HEK293T (cell line): ENCODE measurements around the gene AOC1.

Source experiments
- CTCF ChIA-PET: fragments of 350-600 bp; formaldehyde crosslinking; extraction: SDS; loops from one replicate; lab custom pipeline; 2021; ENCODE audit warnings: antibody characterized with exemption, inconsistent platforms; lab: Yijun Ruan, JAX
- POLR2A ChIA-PET: fragments of 350-600 bp; formaldehyde crosslinking; extraction: SDS; loops from one replicate; lab custom pipeline; 2020; ENCODE audit warnings: antibody characterized with exemption, inconsistent platforms; lab: Yijun Ruan, JAX
- DNase-seq: peaks from one replicate; pipeline ENCODE4 v3.0.0; 2012; ENCODE audit warnings: mixed read lengths; ENCODE audit errors: extremely low spot score
- ARNT ChIP-seq: fragments of 450-650 bp; IDR thresholded peaks from 2 replicates; pipeline ENCODE4 v1.6.1; 2017; ENCODE audit warnings: mild to moderate bottlenecking
- BHLHE40 ChIP-seq: fragments of 450-650 bp; IDR thresholded peaks from 2 replicates; pipeline ENCODE4 v1.6.1; 2016; ENCODE audit warnings: mild to moderate bottlenecking, moderate library complexity, borderline replicate concordance
- CTBP1 ChIP-seq: fragments of 450-650 bp; IDR thresholded peaks from 2 replicates; pipeline ENCODE4 v1.6.1; 2016; ENCODE audit warnings: borderline replicate concordance
- ELF4 ChIP-seq: fragments of 450-650 bp; IDR thresholded peaks from 2 replicates; pipeline ENCODE4 v1.6.1; 2017; ENCODE audit warnings: antibody characterized with exemption
- FOXA1 ChIP-seq: fragments of 450-650 bp; IDR thresholded peaks from 2 replicates; pipeline ENCODE4 v1.6.1; 2016; ENCODE audit warnings: mild to moderate bottlenecking
- FOXK2 ChIP-seq: fragments of 450-650 bp; IDR thresholded peaks from 2 replicates; pipeline ENCODE4 v1.6.1; 2016; ENCODE audit warnings: mild to moderate bottlenecking
- FOXM1 ChIP-seq: fragments of 450-650 bp; IDR thresholded peaks from 2 replicates; pipeline ENCODE4 v1.6.1; 2017; ENCODE audit warnings: mild to moderate bottlenecking, borderline replicate concordance
- HDGF ChIP-seq: fragments of 450-650 bp; IDR thresholded peaks from 2 replicates; pipeline ENCODE4 v1.6.1; 2017; ENCODE audit warnings: antibody characterized with exemption, borderline replicate concordance
- L3MBTL2 ChIP-seq: fragments of 450-650 bp; conservative IDR thresholded peaks from 2 replicates; pipeline ENCODE4 v1.6.1; 2016; ENCODE audit warnings: mild to moderate bottlenecking
- LEF1 ChIP-seq: fragments of 450-650 bp; IDR thresholded peaks from 2 replicates; pipeline ENCODE4 v1.6.1; 2017; ENCODE audit warnings: mild to moderate bottlenecking, borderline replicate concordance
- NFRKB ChIP-seq: fragments of 450-650 bp; IDR thresholded peaks from 2 replicates; pipeline ENCODE4 v1.6.1; 2016; ENCODE audit warnings: mild to moderate bottlenecking, moderate library complexity
- PKNOX1 ChIP-seq: fragments of 450-650 bp; IDR thresholded peaks from 2 replicates; pipeline ENCODE4 v1.6.1; 2016
- SP1 ChIP-seq: fragments of 450-650 bp; IDR thresholded peaks from 2 replicates; pipeline ENCODE4 v1.6.1; 2017
- SUZ12 ChIP-seq: fragments of 450-650 bp; IDR thresholded peaks from 2 replicates; pipeline ENCODE4 v1.6.1; 2016; ENCODE audit warnings: mild to moderate bottlenecking
- TARDBP ChIP-seq: fragments of 450-650 bp; IDR thresholded peaks from 2 replicates; pipeline ENCODE4 v1.6.1; 2016
- ZNF384 ChIP-seq: fragments of 450-650 bp; IDR thresholded peaks from 2 replicates; pipeline ENCODE4 v1.6.1; 2016

AOC1 gene

GRCh38 chr7:150897502-150898474, 45.5 kb downstream of the AOC1 start:
- ChIA-PET CTCF (interaction anchor here (0.6 to 1.8 kb wide), 31 partner anchors 9 to 1273 kb away, joined by 3 to 13 read pairs (median 5); partner anchors contain the start of genes ABCB8 and NOS3), POLR2A (no interaction called here)
- TF ChIP-seq ZNF384 (no peak), TARDBP (no peak), HDGF (no peak), NFRKB (no peak), L3MBTL2 (no peak), FOXM1 (no peak)
- no peak for DNase-seq

GRCh38 chr7:150898475-150899011, 46.2 kb downstream of the AOC1 start:
- TF ChIP-seq NFRKB (no peak), L3MBTL2 (no peak), ELF4 (no peak), FOXK2 (no peak), FOXA1 (no peak), BHLHE40 (no peak), LEF1 (no peak), PKNOX1 (no peak), ARNT (no peak), TARDBP (no peak), SP1 (no peak), CTBP1 (no peak), ZNF384 (no peak), FOXM1 (no peak)
- ChIA-PET CTCF (interaction anchor here (0.6 to 1.8 kb wide), 31 partner anchors 10 to 1274 kb away, joined by 3 to 13 read pairs (median 5); partner anchors contain the start of genes ABCB8 and NOS3), POLR2A (no interaction called here)
- peak; percentile 96 for DNase-seq

- ChIA-PET POLR2A (interaction anchor here (0.7 kb wide), 1 partner anchor 45 kb away, joined by 3 read pairs; no protein-coding TSS in a partner anchor), CTCF (interaction anchor here (1.2 kb wide), 1 partner anchor 88 kb away, joined by 3 read pairs; no protein-coding TSS in a partner anchor)
- TF ChIP-seq NFRKB = no peak
- no peak for TF ChIP-seq LEF1
- no peak for TF ChIP-seq HDGF
- no peak for TF ChIP-seq FOXK2
- TF ChIP-seq ZNF384 = no peak
- no peak for TF ChIP-seq ARNT
- no peak for TF ChIP-seq TARDBP
- no peak for TF ChIP-seq CTBP1
- no peak for TF ChIP-seq L3MBTL2
- no peak for TF ChIP-seq FOXM1
- no peak for TF ChIP-seq ELF4
- TF ChIP-seq BHLHE40 = no peak
- no peak for TF ChIP-seq SP1
- no peak for TF ChIP-seq PKNOX1
- no peak for TF ChIP-seq FOXA1
- no peak for TF ChIP-seq SUZ12
- DNase-seq = no peak
These were observed 48.4 kb downstream of the AOC1 start for GRCh38 chr7:150900675-150901074.

GRCh38 chr7:150901160-150902035, 49.1 kb downstream of the AOC1 start:
- DNase-seq = no peak
- CTCF ChIA-PET = interaction anchor here (0.7 to 1.4 kb wide), 4 partner anchors 85 to 445 kb away, joined by 3 to 5 read pairs (median 3); no protein-coding TSS in a partner anchor
- POLR2A ChIA-PET = interaction anchor here (0.7 kb wide), 1 partner anchor 44 kb away, joined by 3 read pairs; no protein-coding TSS in a partner anchor
- no peak for TF ChIP-seq NFRKB
- TF ChIP-seq PKNOX1 = no peak
- TF ChIP-seq TARDBP = no peak
- TF ChIP-seq ARNT = no peak
- no peak for TF ChIP-seq FOXK2
- no peak for TF ChIP-seq L3MBTL2
- no peak for TF ChIP-seq SP1
- TF ChIP-seq LEF1 = no peak
- no peak for TF ChIP-seq HDGF
- no peak for TF ChIP-seq FOXM1
- TF ChIP-seq CTBP1 = no peak
- TF ChIP-seq FOXA1 = no peak
